ENCODE data around the gene OLIG2. TPM values are rescaled to one million over a fixed set of nuclear protein-coding genes. Genes with fewer than 3 reads are reported as not detected.

Gene OLIG2
- polyA plus RNA-seq, 1 experiment = not detected

GRCh38 chr21:33035147-33035546 is 9.4 kb downstream of the OLIG2 start:
- POLR2A ChIA-PET = no interaction called here
- H3K9me3 ChIP-seq (ENCODE audit: control insufficient read depth, insufficient read depth, low read length) = no peaks in the 10 kb centered on the region; the same call in 1 of the 2 replicates
- H3K4me3 ChIP-seq (ENCODE audit: low read depth, low read length) = no peak overlapping the region
- no peak for DNase-seq (ENCODE audit: low read depth, low spot score)
- no peak overlapping the region for H3K27ac ChIP-seq (ENCODE audit: low read depth, low read length)
- TF ChIP-seq, protein P1, sequence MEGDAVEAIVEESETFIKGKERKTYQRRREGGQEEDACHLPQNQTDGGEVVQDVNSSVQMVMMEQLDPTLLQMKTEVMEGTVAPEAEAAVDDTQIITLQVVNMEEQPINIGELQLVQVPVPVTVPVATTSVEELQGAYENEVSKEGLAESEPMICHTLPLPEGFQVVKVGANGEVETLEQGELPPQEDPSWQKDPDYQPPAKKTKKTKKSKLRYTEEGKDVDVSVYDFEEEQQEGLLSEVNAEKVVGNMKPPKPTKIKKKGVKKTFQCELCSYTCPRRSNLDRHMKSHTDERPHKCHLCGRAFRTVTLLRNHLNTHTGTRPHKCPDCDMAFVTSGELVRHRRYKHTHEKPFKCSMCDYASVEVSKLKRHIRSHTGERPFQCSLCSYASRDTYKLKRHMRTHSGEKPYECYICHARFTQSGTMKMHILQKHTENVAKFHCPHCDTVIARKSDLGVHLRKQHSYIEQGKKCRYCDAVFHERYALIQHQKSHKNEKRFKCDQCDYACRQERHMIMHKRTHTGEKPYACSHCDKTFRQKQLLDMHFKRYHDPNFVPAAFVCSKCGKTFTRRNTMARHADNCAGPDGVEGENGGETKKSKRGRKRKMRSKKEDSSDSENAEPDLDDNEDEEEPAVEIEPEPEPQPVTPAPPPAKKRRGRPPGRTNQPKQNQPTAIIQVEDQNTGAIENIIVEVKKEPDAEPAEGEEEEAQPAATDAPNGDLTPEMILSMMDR (IDR thresholded peaks at IDR 0.05; ENCODE audit: low read depth, low read length) = no peak
- H3K27me3 ChIP-seq (ENCODE audit: control insufficient read depth, insufficient read depth, low read length) = peaks cover 46% of the 10 kb centered on the region
- CTCF ChIA-PET = interaction anchor here (1.0 kb wide), 1 partner anchor 162 kb away, joined by 4 read pairs; no protein-coding TSS in a partner anchor

DNA sequence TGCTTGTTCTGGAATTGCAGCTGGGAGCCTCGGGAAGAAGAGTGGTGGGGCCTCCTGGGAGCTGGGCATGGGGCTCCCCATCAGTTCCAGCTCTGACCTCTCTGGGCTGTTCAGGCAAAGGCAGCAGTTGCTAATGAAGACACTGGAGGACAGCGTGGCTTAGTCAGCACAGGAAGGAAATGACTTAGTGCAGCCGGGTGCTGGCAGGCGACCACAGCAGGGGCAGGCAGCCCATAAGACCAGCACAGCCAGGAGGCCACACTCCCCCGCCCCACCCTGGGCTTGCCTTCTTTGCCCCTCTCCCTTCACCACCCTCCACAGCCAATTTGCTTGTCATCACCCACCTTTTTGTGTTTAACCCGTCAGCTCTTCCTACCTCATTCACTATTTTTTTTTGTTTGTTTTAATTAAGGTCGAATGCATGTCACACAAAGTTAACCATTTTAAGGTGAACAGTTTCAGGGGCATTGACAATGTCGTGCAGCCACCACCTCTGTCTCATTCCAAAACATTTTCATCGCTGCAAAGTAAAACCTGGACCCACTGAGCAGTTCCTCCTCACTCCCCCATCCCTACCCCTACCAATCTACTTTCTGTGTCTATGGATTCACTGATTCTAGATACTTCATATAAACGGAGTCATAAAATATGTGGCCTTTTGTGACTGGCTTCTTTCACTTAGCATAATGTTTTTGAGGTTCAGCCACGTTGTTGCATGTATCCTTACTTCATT is 10.9 kb downstream of the OLIG2 start:
- H3K27me3 ChIP-seq (ENCODE audit: control insufficient read depth, insufficient read depth, low read length) = peaks cover 32% of the 10 kb centered on the region
- peak; percentile 18 for DNase-seq (ENCODE audit: low read depth, low spot score)
- peak overlapping the region; percentile 11 for H3K27ac ChIP-seq (ENCODE audit: low read depth, low read length)
- TF ChIP-seq, protein P1 (IDR thresholded peaks at IDR 0.05; ENCODE audit: low read depth, low read length) = no peak
- no peaks in the 10 kb centered on the region; the same call in 1 of the 2 replicates for H3K9me3 ChIP-seq (ENCODE audit: control insufficient read depth, insufficient read depth, low read length)
- no peak overlapping the region for H3K4me3 ChIP-seq (ENCODE audit: low read depth, low read length)
- POLR2A ChIA-PET = no interaction called here
- CTCF ChIA-PET = no interaction called here

GRCh38 chr21:33037501-33037900 is 11.8 kb downstream of the OLIG2 start:
- Histone ChIP-seq H3K9me3 (ENCODE audit: control insufficient read depth, insufficient read depth, low read length) (no peaks in the 10 kb centered on the region; the same call in 1 of the 2 replicates), H3K27me3 (ENCODE audit: control insufficient read depth, insufficient read depth, low read length) (peaks cover 24% of the 10 kb centered on the region), H3K27ac (ENCODE audit: low read depth, low read length) (no peak overlapping the region), H3K4me3 (ENCODE audit: low read depth, low read length) (no peak overlapping the region)
- POLR2A ChIA-PET = interaction anchor here (0.7 kb wide), 1 partner anchor 29 kb away, joined by 3 read pairs; no protein-coding TSS in a partner anchor
- DNase-seq (ENCODE audit: low read depth, low spot score) = no peak
- TF ChIP-seq, protein P1 (IDR thresholded peaks at IDR 0.05; ENCODE audit: low read depth, low read length) = no peak
- CTCF ChIA-PET = no interaction called here

GRCh38 chr21:33039536-33039935 is 13.8 kb downstream of the OLIG2 start:
- TF ChIP-seq, protein P1 (IDR thresholded peaks at IDR 0.05; ENCODE audit: low read depth, low read length) = no peak
- no peak overlapping the region for H3K27ac ChIP-seq (ENCODE audit: low read depth, low read length)
- no peak overlapping the region for H3K4me3 ChIP-seq (ENCODE audit: low read depth, low read length)
- CTCF ChIA-PET = no interaction called here
- no peak for DNase-seq (ENCODE audit: low read depth, low spot score)
- no peaks in the 10 kb centered on the region for H3K9me3 ChIP-seq (ENCODE audit: control insufficient read depth, insufficient read depth, low read length)
- POLR2A ChIA-PET = no interaction called here
- H3K27me3 ChIP-seq (ENCODE audit: control insufficient read depth, insufficient read depth, low read length) = peaks cover 4% of the 10 kb centered on the region

GRCh38 chr21:33040215-33040614 is 14.5 kb downstream of the OLIG2 start:
- Histone ChIP-seq H3K27me3 (ENCODE audit: control insufficient read depth, insufficient read depth, low read length) (no peaks in the 10 kb centered on the region), H3K4me3 (ENCODE audit: low read depth, low read length) (no peak overlapping the region), H3K27ac (ENCODE audit: low read depth, low read length) (no peak overlapping the region), H3K9me3 (ENCODE audit: control insufficient read depth, insufficient read depth, low read length) (no peaks in the 10 kb centered on the region)
- ChIA-PET CTCF (no interaction called here), POLR2A (no interaction called here)
- TF ChIP-seq, protein P1 (IDR thresholded peaks at IDR 0.05; ENCODE audit: low read depth, low read length) = no peak
- no peak for DNase-seq (ENCODE audit: low read depth, low spot score)
